IMR-90 (cell line): ENCODE results near the gene AMER2. TPM values are rescaled to one million over a fixed set of nuclear protein-coding genes. Genes with fewer than 3 reads are reported as not detected.

Experiments used
- ATAC-seq: fragments of 200-7000 bp; cut with Tn5 transposase; 2 replicates; pipeline ENCODE4 v1.9.1; 2020; ENCODE audit warnings: low read depth, mild to moderate bottlenecking, moderate library complexity
- BruUV-seq: library from RNA; stranded (reverse); fragments of 400-500 nt; replicated peaks from 2 replicates; lab custom pipeline; 2021; lab: Mats Ljungman, UMichigan
- CTCF ChIA-PET: fragments of 300-600 bp; formaldehyde crosslinking; extraction: SDS; loops from one replicate; lab custom pipeline; 2021; ENCODE audit warnings: antibody characterized with exemption; lab: Yijun Ruan, JAX
- POLR2A ChIA-PET: fragments of 300-600 bp; sonication (Branson Sonifier 250); formaldehyde crosslinking; loops from one replicate; lab custom pipeline; 2022; ENCODE audit warnings: antibody characterized with exemption; ENCODE audit not compliant: unreplicated experiment; lab: Charles Lee
- DNase-seq: peaks from one replicate; pipeline ENCODE4 v3.0.0; 2013
- H2AFZ ChIP-seq: replicated peaks from 2 replicates; pipeline ENCODE3; 2013; ENCODE audit warnings: low read length, mild to moderate bottlenecking; ENCODE audit not compliant: poor library complexity
- H2AK5ac ChIP-seq: 2 replicates; pipeline ENCODE4 v1.6.1; 2013; ENCODE audit warnings: low read depth, low read length, inconsistent platforms
- H2AK9ac ChIP-seq: replicated peaks from 2 replicates; pipeline ENCODE3; 2013; ENCODE audit warnings: mild to moderate bottlenecking, low read depth, low read length, moderate library complexity; ENCODE audit not compliant: poor library complexity
- H2BK120ac ChIP-seq: 2 replicates; pipeline ENCODE4 v1.6.1; 2013; ENCODE audit warnings: low read depth, low read length, inconsistent platforms
- H2BK15ac ChIP-seq: 3 replicates; pipeline ENCODE4 v1.6.1; 2013; ENCODE audit warnings: low read depth, low read length, inconsistent platforms
- H2BK20ac ChIP-seq: 2 replicates; pipeline ENCODE4 v1.6.1; 2013; ENCODE audit warnings: low read depth, mild to moderate bottlenecking, inconsistent platforms, low read length, moderate library complexity
- H2BK5ac ChIP-seq: 2 replicates; pipeline ENCODE4 v1.6.1; 2013; ENCODE audit warnings: mild to moderate bottlenecking, low read depth, low read length, inconsistent platforms; ENCODE audit not compliant: poor library complexity, severe bottlenecking
- H3K14ac ChIP-seq: replicated peaks from 2 replicates; pipeline ENCODE4 v1.6.1; 2013; ENCODE audit warnings: low read depth, low read length, inconsistent platforms
- H3K18ac ChIP-seq: 2 replicates; pipeline ENCODE4 v1.6.1; 2013; ENCODE audit warnings: low read depth, low read length, control low read depth
- H3K23ac ChIP-seq: 2 replicates; pipeline ENCODE4 v1.6.1; 2013; ENCODE audit warnings: low read depth, low read length, inconsistent platforms
- H3K27ac ChIP-seq: 2 replicates; pipeline ENCODE4 v1.5.1; 2013; ENCODE audit warnings: mild to moderate bottlenecking, control low read depth, low read length; ENCODE audit not compliant: insufficient read depth
- H3K27me3 ChIP-seq: 2 replicates; pipeline ENCODE4 v1.6.1; 2013; ENCODE audit warnings: low read length; ENCODE audit not compliant: control insufficient read depth, insufficient read depth
- H3K36me3 ChIP-seq: 2 replicates; pipeline ENCODE4 v1.6.1; 2013; ENCODE audit warnings: low read length, mixed read lengths; ENCODE audit not compliant: control insufficient read depth, insufficient read depth
- H3K4ac ChIP-seq: 2 replicates; pipeline ENCODE4 v1.6.1; 2013; ENCODE audit warnings: low read depth, low read length, inconsistent platforms
- H3K4me1 ChIP-seq: 2 replicates; pipeline ENCODE4 v1.6.1; 2013; ENCODE audit warnings: low read length, mixed read lengths; ENCODE audit not compliant: control insufficient read depth, insufficient read depth
- H3K4me2 ChIP-seq: 2 replicates; pipeline ENCODE4 v1.6.1; 2013; ENCODE audit warnings: low read depth, mild to moderate bottlenecking, control low read depth, low read length, moderate library complexity
- H3K4me3 ChIP-seq: 2 replicates; pipeline ENCODE4 v1.5.1; 2013; ENCODE audit warnings: low read depth, mild to moderate bottlenecking, control low read depth, low read length, moderate library complexity; ENCODE audit not compliant: insufficient read depth
- H3K56ac ChIP-seq: 2 replicates; pipeline ENCODE4 v1.6.1; 2013; ENCODE audit warnings: low read length, inconsistent platforms; ENCODE audit not compliant: insufficient read depth; ENCODE audit errors: extremely low read depth
- H3K79me1 ChIP-seq, 2 experiments: 2 replicates each; pipeline ENCODE4 v1.6.1; 2013; ENCODE audit warnings: low read length in 2 of 2, inconsistent platforms in 1 of 2, low read depth in 1 of 2
- H3K9ac ChIP-seq: 2 replicates; pipeline ENCODE4 v1.6.1; 2013; ENCODE audit warnings: low read depth, low read length, control low read depth
- H3K9me1 ChIP-seq: 2 replicates; pipeline ENCODE4 v1.6.1; 2013; ENCODE audit warnings: low read length, inconsistent platforms; ENCODE audit not compliant: insufficient read depth
- H3K9me3 ChIP-seq: 2 replicates; pipeline ENCODE4 v1.6.1; 2013; ENCODE audit warnings: low read length; ENCODE audit not compliant: control insufficient read depth, insufficient read depth
- H4K20me1 ChIP-seq: 2 replicates; pipeline ENCODE4 v1.6.1; 2013; ENCODE audit warnings: low read length, inconsistent platforms; ENCODE audit not compliant: insufficient read depth
- H4K5ac ChIP-seq: 2 replicates; pipeline ENCODE4 v1.6.1; 2013; ENCODE audit warnings: mild to moderate bottlenecking, low read depth, low read length, control low read depth
- H4K8ac ChIP-seq, 2 experiments: 2 replicates each; pipeline ENCODE4 v1.6.1; 2013; ENCODE audit warnings: low read depth in 2 of 2, low read length in 2 of 2, control low read depth in 1 of 2, inconsistent platforms in 1 of 2
- H4K91ac ChIP-seq: 2 replicates; pipeline ENCODE4 v1.6.1; 2013; ENCODE audit warnings: low read depth, low read length, inconsistent platforms; ENCODE audit not compliant: insufficient read depth
- CHD1 ChIP-seq: IDR thresholded peaks from 2 replicates; pipeline ENCODE4 v1.6.1; 2012; ENCODE audit warnings: low read depth, low read length, improper control_type of control experiment
- MAZ ChIP-seq: IDR thresholded peaks from 2 replicates; pipeline ENCODE4 v1.6.1; 2012; ENCODE audit warnings: low read depth, mild to moderate bottlenecking, low read length, improper control_type of control experiment, moderate library complexity, borderline replicate concordance
- MXI1 ChIP-seq: IDR thresholded peaks from 2 replicates; pipeline ENCODE4 v1.6.1; 2012; ENCODE audit warnings: low read depth, mild to moderate bottlenecking, low read length, moderate library complexity, borderline replicate concordance
- RCOR1 ChIP-seq: IDR thresholded peaks from 2 replicates; pipeline ENCODE4 v1.6.1; 2012; ENCODE audit warnings: mild to moderate bottlenecking, low read length, improper control_type of control experiment; ENCODE audit not compliant: insufficient replicate concordance
- SMC3 ChIP-seq: fragments of 150-350 bp; IDR thresholded peaks from 2 replicates; pipeline ENCODE4 v1.6.1; 2016; ENCODE audit warnings: low read depth, mild to moderate bottlenecking, antibody characterized with exemption, low read length, moderate library complexity
- WGBS, 2 experiments: methylation state at CpG; one replicate each; pipeline versions ENCODE4 v1.1.5 to v1.1.7; 2013; ENCODE audit warnings: missing lambda C conversion rate in 2 of 2; ENCODE audit not compliant: insufficient read length in 1 of 2; ENCODE audit errors: extremely low coverage in 2 of 2; 5-methylcytosine and 5-hydroxymethylcytosine counted together
- dilution Hi-C: fragments of 300-500 bp; cut with HindIII; formaldehyde crosslinking; loops from one replicate; pipeline ENCODE4 v1.14.3; 2018; ENCODE audit warnings: low sequenced_read_pairs; ENCODE audit not compliant: unreplicated experiment
- in situ Hi-C: fragments of 300-500 bp; cut with MboI; formaldehyde crosslinking; loops from 3 replicates; pipeline ENCODE4 v1.14.3; 2019; ENCODE audit warnings: low sequenced_read_pairs, inconsistent platforms, mixed read lengths
- intact Hi-C: fragments of 100-400 bp; cut with micrococcal nuclease; formaldehyde crosslinking; loops from 2 replicates; pipeline ENCODE4 v1.10.0; 2022
- polyA plus RNA-seq, 3 experiments: library from polyadenylated mRNA; depleted of rRNA; stranded (reverse); fragments of >200 nt; gene quantifications; 2 replicates each; pipeline ENCODE4 v1.2.3, GENCODE V29; 2012; ENCODE audit warnings: low replicate concordance in 1 of 3
- total RNA-seq: library from RNA; depleted of rRNA; stranded (reverse); fragments of >200 nt; gene quantifications from 2 replicates; pipeline ENCODE4 v1.2.3, GENCODE V29; 2012
- TF ChIP-seq, protein P1 (sequence below): fragments of 150-350 bp; IDR thresholded peaks from 2 replicates; pipeline ENCODE4 v1.6.1; 2017; ENCODE audit warnings: mild to moderate bottlenecking, antibody characterized with exemption, low read length, low read depth

The AMER2 gene
- total and polyA plus RNA-seq, 2 of the 4 experiments (the other 2 are of a cell fraction): not detected

DNA sequence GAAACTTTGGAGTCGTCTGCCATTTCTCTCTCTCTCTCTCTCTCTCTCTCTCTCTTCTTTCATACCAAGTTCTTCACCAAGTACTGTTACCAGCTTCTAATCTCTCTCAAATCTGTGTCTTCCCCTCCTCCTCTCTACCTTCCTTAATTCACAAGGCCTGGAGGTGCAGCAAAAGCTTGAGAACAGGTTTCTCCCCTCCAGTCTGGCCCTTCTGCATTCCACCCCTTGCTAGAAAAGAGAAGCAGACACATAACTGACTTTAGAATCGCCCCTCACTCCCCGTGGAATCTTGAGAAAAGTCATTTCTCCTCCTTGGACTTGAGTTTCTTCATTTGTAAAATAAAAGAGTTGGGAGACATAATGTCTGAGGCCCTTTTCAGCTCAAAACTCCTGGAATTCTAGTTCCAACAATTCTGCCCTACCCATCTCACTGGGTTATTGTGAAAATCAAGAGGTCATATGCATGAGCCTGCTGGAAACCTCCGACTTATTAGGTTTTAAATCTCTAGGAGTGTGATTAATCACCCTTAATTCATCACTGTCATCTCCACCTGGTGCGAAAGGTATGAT, 20.4 kb downstream of the AMER2 start:
- H2BK15ac ChIP-seq: no peak overlapping the region
- ChIA-PET POLR2A (no interaction called here), CTCF (no interaction called here)
- no peak overlapping the region for H3K56ac ChIP-seq
- no peak overlapping the region for H2AK9ac ChIP-seq
- H3K36me3 ChIP-seq: no peaks in the 10 kb centered on the region
- intact Hi-C loops: no loop called here
- H3K23ac ChIP-seq: no peak overlapping the region
- no peak overlapping the region for H3K18ac ChIP-seq
- H3K4me1 ChIP-seq: no peaks in the 10 kb centered on the region
- no peak overlapping the region for H2AK5ac ChIP-seq
- no peaks in the 10 kb centered on the region for H4K20me1 ChIP-seq
- H3K9me3 ChIP-seq: no peaks in the 10 kb centered on the region
- H4K91ac ChIP-seq: no peak overlapping the region
- DNase-seq: no peak
- H3K4me2 ChIP-seq: no peak overlapping the region
- H3K4me3 ChIP-seq: no peak overlapping the region
- no peak overlapping the region for H2BK120ac ChIP-seq
- in situ Hi-C loops: no loop called here
- TF ChIP-seq CHD1: no peak
- TF ChIP-seq MAZ: no peak
- TF ChIP-seq MXI1: no peak
- no peak for TF ChIP-seq RCOR1
- no peak for TF ChIP-seq SMC3
- TF ChIP-seq, protein P1, sequence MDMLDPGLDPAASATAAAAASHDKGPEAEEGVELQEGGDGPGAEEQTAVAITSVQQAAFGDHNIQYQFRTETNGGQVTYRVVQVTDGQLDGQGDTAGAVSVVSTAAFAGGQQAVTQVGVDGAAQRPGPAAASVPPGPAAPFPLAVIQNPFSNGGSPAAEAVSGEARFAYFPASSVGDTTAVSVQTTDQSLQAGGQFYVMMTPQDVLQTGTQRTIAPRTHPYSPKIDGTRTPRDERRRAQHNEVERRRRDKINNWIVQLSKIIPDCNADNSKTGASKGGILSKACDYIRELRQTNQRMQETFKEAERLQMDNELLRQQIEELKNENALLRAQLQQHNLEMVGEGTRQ: no peak
- H3K27ac ChIP-seq: no peak overlapping the region
- no peak overlapping the region for H4K8ac ChIP-seq
- H3K9ac ChIP-seq: no peak overlapping the region
- H3K27me3 ChIP-seq: peaks cover 2% of the 10 kb centered on the region; the same call in 1 of the 2 replicates
- no peaks in the 10 kb centered on the region for H3K79me1 ChIP-seq
- H3K4ac ChIP-seq: no peak overlapping the region
- ATAC-seq: no peak
- H4K5ac ChIP-seq: no peak overlapping the region
- no peaks in the 10 kb centered on the region for H3K9me1 ChIP-seq
- H2AFZ ChIP-seq: no peak overlapping the region
- WGBS, 2 experiments: 33% methylated on average over 1 of the region's 5 CpGs; no CpG with 5 or more reads in 1 of the 2 experiments
- H2BK20ac ChIP-seq: no peak overlapping the region
- dilution Hi-C loops: no loop called here
- BruUV-seq: no TSS peak
- H3K14ac ChIP-seq: no peak overlapping the region
- no peak overlapping the region for H2BK5ac ChIP-seq
